NT2/D1 (cell line): Measurements from ENCODE around the gene SNCB.
A peak's percentile ranks its signal among the peaks of the same experiment; 100 is the strongest.

Experiments
- DNase-seq: peaks from one replicate; pipeline ENCODE4 v3.0.0-alpha.2; 2011; ENCODE audit warnings: low read depth, low spot score
- H3K27me3 ChIP-seq: 2 replicates; pipeline ENCODE4 v1.6.0; 2011; ENCODE audit warnings: mild to moderate bottlenecking; ENCODE audit not compliant: insufficient read length, insufficient read depth
- H3K36me3 ChIP-seq: 2 replicates; pipeline ENCODE4 v1.6.1; 2011; ENCODE audit warnings: mild to moderate bottlenecking, low read length, mixed read lengths; ENCODE audit not compliant: insufficient read depth, insufficient read length
- H3K4me1 ChIP-seq: 2 replicates; pipeline ENCODE4 v1.5.1; 2011; ENCODE audit not compliant: insufficient read depth, insufficient read length
- H3K4me3 ChIP-seq: 2 replicates; pipeline ENCODE4 v1.5.1; 2011; ENCODE audit warnings: low read depth; ENCODE audit not compliant: insufficient read length
- H3K9ac ChIP-seq: 2 replicates; pipeline ENCODE4 v1.6.0; 2011; ENCODE audit warnings: low read depth; ENCODE audit not compliant: insufficient read length
- H3K9me3 ChIP-seq: 2 replicates; pipeline ENCODE4 v1.5.1; 2011; ENCODE audit warnings: mild to moderate bottlenecking, low read length; ENCODE audit not compliant: insufficient read depth
- SUZ12 ChIP-seq: IDR thresholded peaks from 2 replicates; pipeline ENCODE4 v1.6.1; 2011; ENCODE audit not compliant: insufficient read length, insufficient read depth; ENCODE audit errors: extremely low read depth
- YY1 ChIP-seq: IDR thresholded peaks from 2 replicates; pipeline ENCODE4 v1.6.1; 2011; ENCODE audit not compliant: insufficient read length, insufficient read depth
- ZNF274 ChIP-seq: IDR thresholded peaks from 2 replicates; pipeline ENCODE4 v1.6.1; 2011; ENCODE audit warnings: mild to moderate bottlenecking, low read depth, low read length

SNCB gene

DNA sequence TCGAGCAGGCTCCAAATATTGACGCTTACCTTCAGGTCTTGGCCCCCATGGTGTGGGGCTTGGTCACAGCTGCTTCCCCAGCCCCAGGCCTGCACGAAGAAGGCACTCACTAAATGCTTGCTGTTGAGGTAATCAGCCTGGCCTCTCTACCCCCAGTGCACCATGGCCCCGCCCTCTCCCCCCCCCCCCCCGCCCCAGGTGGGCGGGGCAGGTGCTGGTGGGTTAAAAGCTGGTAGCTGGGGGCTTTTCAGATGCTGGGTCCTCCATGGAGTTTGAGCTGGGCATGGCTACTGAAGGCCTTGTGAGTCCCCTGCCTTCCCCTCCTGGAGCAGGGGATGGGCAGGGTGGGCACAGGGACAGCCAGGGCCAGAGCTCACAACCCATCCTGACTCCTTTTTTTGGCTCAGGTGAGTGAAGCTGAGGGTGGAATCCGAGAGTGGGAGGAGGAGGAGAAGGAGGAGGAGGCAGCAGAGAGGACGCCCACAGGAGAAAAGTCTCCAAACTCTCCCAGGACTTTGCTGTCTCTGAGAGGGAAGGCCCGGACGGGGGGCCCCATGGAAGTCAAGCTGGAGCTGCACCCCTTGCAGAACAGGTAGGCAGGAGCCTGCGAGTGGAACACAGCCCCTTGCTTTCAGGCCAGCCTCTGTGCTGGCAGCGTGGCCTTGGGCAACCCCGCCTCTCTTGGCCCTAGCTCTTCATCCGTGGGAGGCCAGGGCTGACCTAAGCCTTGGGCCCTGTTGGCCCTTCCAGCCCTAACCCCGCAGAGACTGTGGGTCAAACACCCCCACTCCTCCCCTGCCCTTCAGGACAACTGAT lies 12.5 kb upstream of the SNCB start:
- H3K27me3 ChIP-seq: no peaks in the 10 kb centered on the region
- H3K4me3 ChIP-seq: no peak overlapping the region
- H3K9me3 ChIP-seq: no peaks in the 10 kb centered on the region
- no peak for DNase-seq
- peaks cover 18% of the 10 kb centered on the region for H3K4me1 ChIP-seq
- no peak for TF ChIP-seq ZNF274
- no peak for TF ChIP-seq SUZ12
- TF ChIP-seq YY1: no peak
- no peaks in the 10 kb centered on the region for H3K36me3 ChIP-seq
- H3K9ac ChIP-seq: peak overlapping the region; percentile 32

DNA sequence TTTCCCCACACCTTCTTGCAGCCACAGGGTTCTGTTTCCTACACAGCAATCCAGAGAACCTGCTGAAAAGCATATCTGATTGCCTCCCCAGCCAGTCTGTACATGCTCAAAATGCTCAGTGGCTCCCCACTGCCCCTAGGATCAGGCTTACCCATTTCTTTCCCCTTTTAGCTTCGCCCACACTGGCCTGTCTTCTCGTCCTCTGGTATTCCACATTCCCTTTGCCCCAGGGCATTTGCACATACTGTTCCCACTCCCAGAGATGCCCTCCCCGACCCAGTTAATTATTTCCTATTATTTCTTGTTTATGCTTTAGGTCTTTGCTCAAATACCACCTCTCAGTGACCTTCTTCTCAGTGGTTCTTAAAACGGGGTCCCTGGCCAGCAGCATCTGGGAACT lies 10.3 kb upstream of the SNCB start:
- Histone ChIP-seq H3K9ac (no peak overlapping the region), H3K36me3 (no peaks in the 10 kb centered on the region), H3K27me3 (no peaks in the 10 kb centered on the region), H3K4me3 (no peak overlapping the region), H3K4me1 (peaks cover 11% of the 10 kb centered on the region), H3K9me3 (no peaks in the 10 kb centered on the region)
- no peak for TF ChIP-seq SUZ12
- TF ChIP-seq ZNF274: no peak
- TF ChIP-seq YY1: no peak
- DNase-seq: no peak

DNA sequence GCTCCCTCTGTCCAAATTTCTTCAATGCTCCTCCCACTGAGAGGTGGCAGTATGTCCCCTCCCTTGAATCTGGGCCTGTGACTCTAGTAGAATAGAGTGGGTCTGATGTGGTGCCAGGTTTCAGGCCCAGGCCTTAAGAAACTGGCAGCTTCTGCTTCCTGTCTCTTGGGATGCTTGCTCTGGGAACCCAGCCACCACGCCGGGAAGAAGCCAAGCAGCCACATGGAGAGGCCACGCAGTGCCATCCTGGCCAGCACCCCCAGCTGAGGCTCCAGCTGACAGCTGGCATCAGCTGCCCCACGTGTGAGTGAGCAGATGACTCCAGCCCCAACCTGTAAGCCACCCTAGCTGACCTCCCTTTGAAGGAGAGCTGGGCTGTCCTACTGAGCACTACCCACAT lies 9.6 kb upstream of the SNCB start:
- DNase-seq: no peak
- no peak overlapping the region for H3K4me3 ChIP-seq
- H3K4me1 ChIP-seq: peaks cover 9% of the 10 kb centered on the region
- TF ChIP-seq ZNF274: no peak
- no peak for TF ChIP-seq SUZ12
- no peak for TF ChIP-seq YY1
- H3K27me3 ChIP-seq: no peaks in the 10 kb centered on the region
- no peaks in the 10 kb centered on the region for H3K9me3 ChIP-seq
- no peak overlapping the region for H3K9ac ChIP-seq
- no peaks in the 10 kb centered on the region for H3K36me3 ChIP-seq

DNA sequence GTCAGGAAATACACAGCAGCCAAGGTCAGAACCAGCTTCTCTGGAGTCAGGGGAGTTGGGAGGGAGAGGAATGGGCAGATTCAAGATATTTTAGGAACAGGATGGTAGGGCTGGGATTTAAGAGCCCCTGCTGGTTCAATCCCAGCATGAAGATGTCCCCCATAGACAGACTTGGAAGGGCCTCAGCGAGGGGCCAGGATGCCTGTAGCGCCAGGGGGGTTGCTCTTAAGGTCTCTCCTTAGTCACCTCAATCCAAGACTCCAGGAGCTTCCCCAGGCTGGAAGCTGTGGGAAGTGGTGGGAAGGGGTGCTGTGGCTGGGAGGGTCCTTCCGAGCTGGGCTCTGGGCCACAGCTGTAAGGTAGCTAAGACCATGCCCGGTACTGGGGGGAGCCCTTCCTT lies 8.9 kb upstream of the SNCB start:
- DNase-seq: no peak
- Histone ChIP-seq H3K27me3 (no peaks in the 10 kb centered on the region), H3K4me3 (no peak overlapping the region), H3K4me1 (peaks cover 5% of the 10 kb centered on the region), H3K9ac (no peak overlapping the region), H3K9me3 (no peaks in the 10 kb centered on the region), H3K36me3 (no peaks in the 10 kb centered on the region)
- TF ChIP-seq YY1: no peak
- no peak for TF ChIP-seq ZNF274
- no peak for TF ChIP-seq SUZ12

DNA sequence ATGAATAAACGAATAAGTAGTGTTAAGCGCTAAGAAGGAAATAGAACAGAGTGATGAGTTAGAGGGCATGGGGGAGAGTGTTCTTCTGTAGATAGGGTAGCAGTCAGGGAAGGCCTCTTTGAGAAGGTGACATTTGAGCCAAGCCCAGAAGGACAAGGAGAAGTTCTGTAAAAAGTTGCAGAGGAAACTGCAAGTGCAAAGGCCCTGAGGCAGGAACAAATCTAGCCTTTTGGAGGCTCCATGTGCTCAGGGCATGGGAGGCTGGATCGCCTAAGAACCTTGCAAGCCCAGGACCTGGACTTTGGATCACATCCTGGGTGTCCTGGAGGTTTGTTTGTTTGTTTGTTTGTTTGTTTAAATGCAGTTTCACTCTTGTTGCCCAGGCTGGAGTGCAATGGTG lies 8.1 kb upstream of the SNCB start:
- H3K9me3 ChIP-seq: no peaks in the 10 kb centered on the region
- no peak for DNase-seq

DNA sequence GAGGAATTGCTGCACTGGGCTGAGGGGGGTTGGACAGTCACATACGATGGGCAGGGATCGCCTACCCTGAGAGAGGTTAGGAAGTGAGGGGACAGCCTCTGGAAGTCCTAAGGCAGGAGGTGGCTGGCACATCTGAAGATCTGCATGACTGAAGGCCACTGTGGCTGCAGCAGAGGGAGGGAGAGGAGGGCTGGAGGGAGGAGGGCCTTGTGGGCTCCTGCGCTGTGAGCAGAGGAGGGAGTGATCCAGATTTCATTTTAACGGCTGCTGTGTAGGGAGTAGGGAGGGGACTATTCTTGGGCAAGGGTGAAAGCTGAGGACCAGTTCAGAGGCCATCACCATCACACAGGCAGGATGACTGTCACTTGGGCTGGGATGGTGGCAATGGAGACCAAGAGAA lies 7.2 kb upstream of the SNCB start:
- Histone ChIP-seq H3K36me3 (no peaks in the 10 kb centered on the region), H3K9me3 (no peaks in the 10 kb centered on the region), H3K4me1 (peaks cover 2% of the 10 kb centered on the region), H3K9ac (no peak overlapping the region), H3K27me3 (no peaks in the 10 kb centered on the region), H3K4me3 (no peak overlapping the region)
- DNase-seq: no peak
- TF ChIP-seq SUZ12: no peak
- TF ChIP-seq ZNF274: no peak
- TF ChIP-seq YY1: no peak

More for the DNA sequence above, 8.1 kb upstream of the SNCB start:
- TF ChIP-seq ZNF274 (no peak), SUZ12 (no peak), YY1 (no peak)
- Histone ChIP-seq H3K4me1 (peaks cover 2% of the 10 kb centered on the region), H3K36me3 (no peaks in the 10 kb centered on the region), H3K9ac (no peak overlapping the region), H3K27me3 (no peaks in the 10 kb centered on the region), H3K4me3 (no peak overlapping the region)

DNA sequence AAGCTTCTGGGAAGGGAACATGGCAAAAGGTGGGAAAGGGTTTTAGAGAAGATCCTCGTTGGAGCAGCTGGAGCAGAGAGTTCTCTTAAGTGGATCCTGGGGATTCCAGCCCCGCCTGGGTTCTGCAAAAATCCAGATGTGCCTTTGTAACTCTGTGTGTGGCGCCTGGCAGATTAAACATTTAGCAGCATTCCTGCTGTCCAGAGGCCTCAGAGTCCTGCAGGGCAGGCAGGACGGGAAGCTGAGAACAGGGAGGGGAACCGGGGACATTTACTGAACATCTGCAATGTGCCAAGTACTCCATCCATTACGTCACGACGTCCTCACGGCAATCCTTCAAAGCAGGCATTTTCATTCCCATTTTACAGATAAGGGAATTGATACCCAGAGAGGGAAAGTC lies 6.1 kb upstream of the SNCB start:
- H3K36me3 ChIP-seq: no peaks in the 10 kb centered on the region
- no peak overlapping the region for H3K4me3 ChIP-seq
- H3K27me3 ChIP-seq: peaks cover 5% of the 10 kb centered on the region
- no peak overlapping the region for H3K9ac ChIP-seq
- TF ChIP-seq YY1: no peak
- no peak for TF ChIP-seq ZNF274
- no peak for TF ChIP-seq SUZ12
- no peak for DNase-seq
- no peaks in the 10 kb centered on the region for H3K9me3 ChIP-seq
- peaks cover 2% of the 10 kb centered on the region for H3K4me1 ChIP-seq

DNA sequence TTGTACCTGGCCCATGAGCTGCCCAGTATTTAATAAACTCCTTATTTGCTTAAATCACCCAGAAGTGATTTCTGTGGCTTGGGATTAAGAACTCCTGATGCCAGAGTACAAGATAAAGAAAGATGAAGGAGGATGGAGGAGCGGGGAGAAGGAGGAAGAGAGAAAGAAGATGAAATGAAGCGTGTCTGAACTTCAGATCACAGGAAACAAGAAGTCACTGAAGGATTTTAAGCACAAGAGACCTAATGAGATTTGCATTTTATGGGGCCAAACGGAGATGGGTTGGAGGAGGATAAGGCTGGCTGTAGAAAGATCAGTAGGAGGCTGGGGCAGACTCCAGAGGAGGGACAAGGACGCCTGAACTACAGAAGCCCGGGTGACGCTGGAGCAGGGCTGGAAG lies 3.3 kb upstream of the SNCB start:
- H3K9ac ChIP-seq: no peak overlapping the region
- H3K27me3 ChIP-seq: peaks cover 30% of the 10 kb centered on the region
- TF ChIP-seq SUZ12: no peak
- no peak for TF ChIP-seq YY1
- TF ChIP-seq ZNF274: no peak
- DNase-seq: no peak
- H3K9me3 ChIP-seq: no peaks in the 10 kb centered on the region
- H3K4me3 ChIP-seq: no peak overlapping the region
- no peaks in the 10 kb centered on the region for H3K4me1 ChIP-seq
- H3K36me3 ChIP-seq: no peaks in the 10 kb centered on the region
